Spleen (tissue), 11 donors: ENCODE measurements around the gene PRKAB1. TPM values are rescaled to one million over a fixed set of nuclear protein-coding genes. Genes with fewer than 3 reads are reported as not detected.

Source experiments
- DNase-seq: peaks from one replicate; pipeline ENCODE4 v3.0.0-alpha.2; 2020
- H3K27ac ChIP-seq, 8 donors: fragments of 200-600 bp; sonication (generic) in 7 of 8; 1 replicate in 4 of 8; 2 replicates in 4 of 8; pipeline versions ENCODE4 v1.5.0 to v1.8.0; 2016 to 2021; ENCODE audit warnings: inconsistent platforms in 4 of 8, mild to moderate bottlenecking in 4 of 8, moderate library complexity in 1 of 8
- H3K27me3 ChIP-seq, 7 donors: fragments of 200-600 bp; sonication (generic) in 6 of 7; replicated peaks in 1 of 7; 1 replicate in 4 of 7; 2 replicates in 3 of 7; pipeline versions ENCODE4 v1.5.0 to v1.8.0; 2016 to 2021; ENCODE audit warnings: inconsistent platforms in 3 of 7, mild to moderate bottlenecking in 1 of 7
- H3K36me3 ChIP-seq, 6 donors: fragments of 200-600 bp; sonication (generic) in 5 of 6; 1 replicate in 4 of 6; 2 replicates in 2 of 6; pipeline versions ENCODE4 v1.5.0 to v1.8.0; 2016 to 2021; ENCODE audit warnings: inconsistent platforms in 2 of 6
- H3K4me1 ChIP-seq, 6 donors: fragments of 200-600 bp; sonication (generic) in 5 of 6; 1 replicate in 3 of 6; 2 replicates in 3 of 6; pipeline versions ENCODE4 v1.5.0 to v1.8.0; 2016 to 2021; ENCODE audit warnings: inconsistent platforms in 3 of 6
- H3K4me3 ChIP-seq, 8 donors: fragments of 200-600 bp; sonication (generic) in 7 of 8; 1 replicate in 4 of 8; 2 replicates in 4 of 8; pipeline versions ENCODE4 v1.5.0 to v1.8.0; 2016 to 2021; ENCODE audit warnings: inconsistent platforms in 4 of 8, mild to moderate bottlenecking in 4 of 8, moderate library complexity in 2 of 8
- H3K9me3 ChIP-seq, 8 donors: fragments of 200-600 bp; sonication (generic) in 7 of 8; 1 replicate in 4 of 8; 2 replicates in 4 of 8; pipeline versions ENCODE4 v1.5.0 to v1.8.0; 2016 to 2021; ENCODE audit warnings: inconsistent platforms in 4 of 8
- POLR2A ChIP-seq, 3 donors: fragments of 450-650 bp; IDR thresholded peaks; one replicate each; pipeline ENCODE4 v1.5.1; 2017; ENCODE audit warnings: antibody characterized with exemption in 3 of 3, mild to moderate bottlenecking in 1 of 3
- POLR2AphosphoS5 ChIP-seq, 3 donors: sonication (generic); formaldehyde crosslinking; IDR thresholded peaks; one replicate each; pipeline ENCODE4 v1.5.1; 2017; ENCODE audit warnings: antibody characterized with exemption in 3 of 3
- WGBS, 5 donors: extraction: QIAGEN DNeasy Blood & Tissue Kit in 3 of 5; methylation state at CpG; one replicate each; pipeline versions ENCODE4 v1.1.5 to v1.1.7; 2013 to 2018; 5-methylcytosine and 5-hydroxymethylcytosine counted together
- intact Hi-C: fragments of 100-400 bp; cut with DNase I; formaldehyde crosslinking; loops from one replicate; pipeline ENCODE4 v1.15.0; 2023; ENCODE audit warnings: low total_unique reads
- polyA plus RNA-seq, 3 donors: library from polyadenylated mRNA; stranded (reverse); fragments of 200-250 nt; gene quantifications; one replicate each; pipeline ENCODE4 v1.2.1, GENCODE V29; 2013
- total RNA-seq, 7 donors: library from RNA; depleted of rRNA in 3 of 7; stranded (reverse); fragments of >200 nt in 3 of 7; fragmentation: NEBNext Ultra II Directional in 4 of 7; extraction: Animal tissue kit (Norgen Biotek cat#: 25700) in 4 of 7; gene quantifications; one replicate each; pipeline versions ENCODE4 v1.1.0 to v1.2.1, GENCODE V29; 2016 to 2021
- TF ChIP-seq, protein P1 (sequence below), 11 experiments: fragments of 200-600 bp in 7 of 11; fragments of 450-650 bp in 4 of 11; sonication (generic) in 4 of 11; IDR thresholded peaks in 8 of 11; conservative IDR thresholded peaks in 3 of 11; 1 replicate in 7 of 11; 2 replicates in 4 of 11; pipeline versions ENCODE4 v1.4.0 to v1.8.0; 2016 to 2021; ENCODE audit warnings: antibody characterized with exemption in 11 of 11, inconsistent platforms in 4 of 11, mild to moderate bottlenecking in 1 of 11
- donor health status: healthy with polysubstance abuse.
- donor health status: DM: no; HTN: no; CAD: no; lungs with moderate emphysema.
- donor health status: DM: no; HTN: no; CAD: no.
- donor health status: Bipolar disorder and iron deficiency.
- donor health status: healthy.
- donor health status: DM: no; HTN: no; CAD: no.
- donor health status: DM: yes; HTN: yes; CAD: no.

Gene PRKAB1
- total and polyA plus RNA-seq, 10 donors, result 28.3 to 69.2 (median 42.5) TPM

DNA sequence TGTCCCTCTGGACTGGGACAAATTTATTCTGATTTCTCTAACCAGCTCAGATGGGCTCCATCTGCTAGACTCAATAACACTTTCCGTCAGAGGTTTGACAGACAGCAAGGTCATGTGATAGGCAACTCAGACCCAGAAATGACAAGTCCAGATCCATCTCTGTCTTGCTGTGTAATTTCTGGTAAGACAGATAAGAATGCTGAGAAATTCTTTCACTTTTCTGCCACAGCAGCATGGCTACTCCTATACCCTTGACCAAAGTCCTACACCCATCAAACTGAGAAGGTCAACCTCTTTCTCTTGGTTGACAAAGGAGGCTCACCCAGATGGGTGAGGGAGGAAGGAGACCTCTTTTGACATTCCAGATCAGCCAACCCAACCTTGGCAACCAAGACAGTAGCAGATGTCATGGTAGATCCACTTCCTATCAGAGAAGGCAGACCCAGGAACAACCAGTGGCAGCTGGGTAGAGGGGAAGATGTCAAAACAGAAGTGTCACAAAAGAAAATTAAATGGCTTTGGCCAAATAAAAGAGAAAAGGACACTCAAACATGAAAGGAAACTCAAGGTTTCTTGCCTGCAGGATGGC lies 36.9 kb upstream of the PRKAB1 start:
- no peaks in the 10 kb centered on the region for H3K9me3 ChIP-seq
- WGBS, 5 donors, result 45 to 100% (median 47%) methylated on average over 1 of the region's 1 CpG
- intact Hi-C loops, result no loop called here
- H3K27ac ChIP-seq, result no peak overlapping the region
- no peaks in the 10 kb centered on the region for H3K4me1 ChIP-seq
- no peak for DNase-seq
- TF ChIP-seq, protein P1, sequence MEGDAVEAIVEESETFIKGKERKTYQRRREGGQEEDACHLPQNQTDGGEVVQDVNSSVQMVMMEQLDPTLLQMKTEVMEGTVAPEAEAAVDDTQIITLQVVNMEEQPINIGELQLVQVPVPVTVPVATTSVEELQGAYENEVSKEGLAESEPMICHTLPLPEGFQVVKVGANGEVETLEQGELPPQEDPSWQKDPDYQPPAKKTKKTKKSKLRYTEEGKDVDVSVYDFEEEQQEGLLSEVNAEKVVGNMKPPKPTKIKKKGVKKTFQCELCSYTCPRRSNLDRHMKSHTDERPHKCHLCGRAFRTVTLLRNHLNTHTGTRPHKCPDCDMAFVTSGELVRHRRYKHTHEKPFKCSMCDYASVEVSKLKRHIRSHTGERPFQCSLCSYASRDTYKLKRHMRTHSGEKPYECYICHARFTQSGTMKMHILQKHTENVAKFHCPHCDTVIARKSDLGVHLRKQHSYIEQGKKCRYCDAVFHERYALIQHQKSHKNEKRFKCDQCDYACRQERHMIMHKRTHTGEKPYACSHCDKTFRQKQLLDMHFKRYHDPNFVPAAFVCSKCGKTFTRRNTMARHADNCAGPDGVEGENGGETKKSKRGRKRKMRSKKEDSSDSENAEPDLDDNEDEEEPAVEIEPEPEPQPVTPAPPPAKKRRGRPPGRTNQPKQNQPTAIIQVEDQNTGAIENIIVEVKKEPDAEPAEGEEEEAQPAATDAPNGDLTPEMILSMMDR (IDR thresholded peaks at IDR 0.05 in 8 of 11, conservative IDR thresholded peaks at IDR 0.05 in 3 of 11), result no peak
- TF ChIP-seq POLR2A (IDR thresholded peaks at IDR 0.05), result no peak
- TF ChIP-seq POLR2AphosphoS5 (IDR thresholded peaks at IDR 0.05), result no peak
- peaks cover 0 to 27% (median 0%) of the 10 kb centered on the region in 7 donors for H3K27me3 ChIP-seq
- H3K4me3 ChIP-seq, result no peak overlapping the region
- no peaks in the 10 kb centered on the region for H3K36me3 ChIP-seq

DNA sequence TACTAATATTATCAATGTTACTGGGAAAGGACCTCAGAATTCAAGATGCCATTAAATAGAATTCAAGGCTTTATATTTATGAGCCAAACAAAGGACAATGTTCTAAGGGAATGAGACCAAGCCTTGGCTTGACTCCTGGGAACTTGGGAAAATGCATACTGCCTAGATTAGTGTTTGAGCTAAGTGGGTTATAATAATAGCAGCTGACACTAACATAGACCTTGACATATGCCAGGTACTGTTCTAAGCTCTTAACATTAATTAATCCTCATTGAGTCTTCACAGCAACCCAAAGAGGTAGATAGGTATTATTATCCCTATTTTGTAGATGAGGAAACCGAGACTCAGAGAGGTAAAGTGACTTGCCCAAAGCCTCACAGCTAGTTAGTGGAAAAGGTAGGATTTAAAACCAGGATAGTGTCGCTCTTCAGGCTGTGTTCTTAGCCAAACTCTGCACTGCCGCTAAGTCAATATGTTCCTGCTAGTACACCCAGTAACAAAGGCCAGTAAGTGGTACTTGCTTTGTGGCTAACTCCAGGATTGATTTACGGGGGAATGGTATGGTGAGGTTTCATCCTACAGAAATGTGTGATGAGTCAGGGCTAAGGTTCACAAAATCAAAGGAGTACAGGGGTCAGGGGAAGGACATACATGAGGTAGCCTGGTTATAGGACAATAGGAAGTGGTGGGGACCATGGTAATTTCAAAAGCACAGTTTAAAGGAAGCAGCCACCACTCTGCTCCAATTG lies 35.8 kb upstream of the PRKAB1 start:
- Histone ChIP-seq H3K27ac (no peak overlapping the region), H3K4me3 (no peak overlapping the region), H3K27me3 (peaks cover 0 to 37% (median 0%) of the 10 kb centered on the region in 7 donors), H3K36me3 (no peaks in the 10 kb centered on the region), H3K9me3 (no peaks in the 10 kb centered on the region), H3K4me1 (no peaks in the 10 kb centered on the region)
- intact Hi-C loops, result no loop called here
- DNase-seq, result no peak
- WGBS, 5 donors, result 87 to 93% (median 88%) methylated on average over 4 of the region's 4 CpGs
- TF ChIP-seq POLR2AphosphoS5 (IDR thresholded peaks at IDR 0.05) (no peak), POLR2A (IDR thresholded peaks at IDR 0.05) (no peak)
- TF ChIP-seq, protein P1 (IDR thresholded peaks at IDR 0.05 in 8 of 11, conservative IDR thresholded peaks at IDR 0.05 in 3 of 11), result no peak

DNA sequence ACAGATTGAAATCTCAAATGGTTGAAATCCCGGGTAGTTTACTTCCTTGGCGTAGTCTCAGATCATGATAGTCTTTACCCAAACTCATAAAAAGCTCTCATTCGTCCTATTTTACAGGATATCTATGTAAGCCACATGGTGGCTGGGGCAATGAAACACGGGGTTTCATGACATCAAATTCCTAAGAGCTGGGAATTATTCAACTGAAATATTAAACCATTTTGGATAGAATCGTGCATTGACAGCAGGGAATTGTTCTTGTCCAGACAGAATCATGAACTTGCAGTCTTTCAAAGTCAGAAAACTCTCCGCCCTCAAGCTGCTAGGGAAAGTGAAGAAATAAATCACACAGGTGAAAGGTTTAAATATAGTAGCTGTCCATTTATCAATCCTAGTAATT lies 33.2 kb upstream of the PRKAB1 start:
- Histone ChIP-seq H3K4me1 (no peaks in the 10 kb centered on the region), H3K27me3 (peaks cover 0 to 38% (median 0%) of the 10 kb centered on the region in 7 donors), H3K36me3 (no peaks in the 10 kb centered on the region), H3K9me3 (no peaks in the 10 kb centered on the region), H3K27ac (no peak overlapping the region), H3K4me3 (no peak overlapping the region)
- 56 to 69% (median 63%) methylated on average over 6 of the region's 6 CpGs for WGBS, 5 donors
- DNase-seq, result no peak
- TF ChIP-seq POLR2A (IDR thresholded peaks at IDR 0.05), result no peak
- TF ChIP-seq, protein P1 (IDR thresholded peaks at IDR 0.05 in 8 of 11, conservative IDR thresholded peaks at IDR 0.05 in 3 of 11), result no peak
- intact Hi-C loops, result no loop called here

DNA sequence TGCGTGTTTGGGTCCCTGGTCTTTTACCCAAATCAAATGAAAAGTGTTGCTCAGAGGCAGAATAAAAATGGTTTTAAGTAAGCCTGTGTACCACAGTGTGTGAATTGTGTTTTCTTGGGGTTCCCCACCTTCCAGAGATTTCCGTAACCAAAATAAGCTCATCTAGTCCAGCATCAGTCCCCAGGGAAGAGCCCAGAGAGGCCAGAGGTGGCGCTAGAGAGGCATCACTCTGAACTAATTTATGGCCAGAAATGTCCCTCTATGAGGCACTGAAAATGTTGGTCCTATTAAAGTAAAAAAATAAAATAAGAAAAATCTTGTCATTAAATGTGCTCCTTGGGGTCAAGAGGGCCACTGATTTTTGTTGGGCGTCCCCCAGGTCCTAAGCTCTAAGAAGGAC lies 24.9 kb upstream of the PRKAB1 start:
- 70 to 75% (median 73%) methylated on average over 4 of the region's 4 CpGs for WGBS, 5 donors
- H3K4me3 ChIP-seq, result no peak overlapping the region
- no peaks in the 10 kb centered on the region for H3K9me3 ChIP-seq
- peaks cover 0 to 7% (median 0%) of the 10 kb centered on the region in 7 donors for H3K27me3 ChIP-seq
- DNase-seq, result no peak
- H3K4me1 ChIP-seq, result no peaks in the 10 kb centered on the region
- no peak for TF ChIP-seq POLR2AphosphoS5 (IDR thresholded peaks at IDR 0.05)
- TF ChIP-seq, protein P1 (IDR thresholded peaks at IDR 0.05 in 8 of 11, conservative IDR thresholded peaks at IDR 0.05 in 3 of 11), result no peak
- TF ChIP-seq POLR2A (IDR thresholded peaks at IDR 0.05), result no peak
- intact Hi-C loops, result no loop called here
- H3K27ac ChIP-seq, result no peak overlapping the region
- no peaks in the 10 kb centered on the region for H3K36me3 ChIP-seq
